CD4-positive, alpha-beta T cell treated with Interleukin-6 for 4 hours (primary cell): ENCODE data around the gene TTYH2.
A peak's percentile ranks its signal among the peaks of the same experiment; 100 is the strongest.
"Not testable (repeated sequence)": the region's sequence is repeated elsewhere in the genome, so short reads cannot be mapped to it uniquely, and the experiment has no call there.

Experiments
- DNase-seq: peaks from one replicate; pipeline ENCODE4 v3.0.0-alpha.2; 2020; ENCODE audit warnings: mixed read lengths

The TTYH2 gene

DNA sequence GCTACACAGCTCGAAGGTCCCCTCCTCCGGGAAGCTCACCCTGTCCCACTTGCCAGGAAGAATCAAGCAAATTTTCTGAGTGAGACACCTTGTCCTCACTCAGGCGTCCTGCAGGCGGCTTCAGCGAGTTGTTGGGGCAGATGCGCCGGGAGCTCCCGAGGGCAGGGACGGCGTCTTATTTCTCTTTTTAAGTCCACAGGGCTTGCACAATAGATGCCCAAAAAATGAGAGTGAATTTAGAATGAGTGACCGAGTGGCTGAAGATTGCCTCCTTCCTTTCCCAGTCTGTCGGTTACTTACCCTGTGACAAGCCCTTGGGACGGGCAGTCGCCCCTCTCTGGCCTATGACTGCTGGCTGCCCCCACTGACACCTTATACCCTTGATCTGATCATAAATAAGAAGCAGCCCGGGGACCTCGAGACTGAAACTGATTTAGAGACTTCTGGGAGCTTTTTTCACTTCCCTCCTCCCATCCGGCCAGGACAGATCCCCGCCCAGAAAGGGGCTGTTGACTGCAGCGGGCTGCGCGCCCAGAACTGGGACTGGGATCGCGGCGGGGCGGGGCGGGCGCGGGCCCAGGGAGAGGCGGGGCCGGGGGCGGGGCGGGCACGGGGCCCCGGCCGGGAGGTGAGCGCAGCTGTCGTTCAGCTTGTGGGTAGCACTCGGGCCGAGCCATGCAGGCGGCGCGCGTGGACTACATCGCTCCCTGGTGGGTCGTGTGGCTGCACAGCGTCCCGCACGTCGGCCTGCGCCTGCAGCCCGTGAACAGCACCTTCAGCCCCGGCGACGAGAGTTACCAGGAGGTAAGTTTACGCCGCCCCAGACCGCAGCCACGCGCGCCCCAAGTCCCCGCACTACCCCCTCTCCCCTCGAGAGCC is at the start of gene TTYH2:
TTYH2 (plus strand) TSS at position 659 of the 879 bp plus-strand sequence; CDS start at position 676, 17 bp downstream.
- peak; percentile 85 for DNase-seq

- no peak for DNase-seq
These were observed 49.5 kb upstream of the TTYH2 start for GRCh38 chr17:74163836-74164235.

GRCh38 chr17:74164446-74165045 is 48.8 kb upstream of the TTYH2 start:
- DNase-seq = no peak

DNA sequence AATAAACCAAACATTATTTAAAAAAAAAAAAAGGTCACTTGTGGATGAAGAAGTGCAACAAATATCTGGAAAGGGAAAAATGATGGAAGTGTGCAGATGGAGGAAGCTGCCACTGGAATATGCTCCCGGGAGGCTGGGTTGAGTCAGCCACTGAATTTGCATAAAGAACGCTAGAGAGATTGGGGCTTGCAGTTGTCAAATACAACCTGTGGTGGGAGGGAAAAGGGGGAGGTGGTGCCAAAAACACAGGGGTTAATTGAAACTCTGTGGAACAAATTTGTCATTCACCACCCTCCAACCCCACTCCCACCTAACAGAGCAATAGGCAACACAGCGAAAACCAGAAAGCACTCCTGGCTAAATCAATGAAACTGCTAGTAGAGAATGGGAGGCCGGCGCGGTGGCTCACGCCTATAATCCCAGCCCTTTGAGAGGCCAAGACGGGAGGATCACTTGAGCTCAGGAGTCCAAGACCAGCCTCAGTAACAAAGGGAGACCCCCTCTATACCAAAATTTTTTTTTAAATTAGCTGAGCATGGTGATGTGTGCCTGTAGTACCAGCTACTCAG is 47.5 kb upstream of the TTYH2 start:
- no peak for DNase-seq

- no peak for DNase-seq
These were observed 42.4 kb upstream of the TTYH2 start for GRCh38 chr17:74170924-74171323.

- no peak for DNase-seq
These were observed 40.7 kb upstream of the TTYH2 start for GRCh38 chr17:74172700-74173099.

- peak; percentile 30 for DNase-seq
These were observed 36.8 kb upstream of the TTYH2 start for GRCh38 chr17:74176546-74177001.

DNA sequence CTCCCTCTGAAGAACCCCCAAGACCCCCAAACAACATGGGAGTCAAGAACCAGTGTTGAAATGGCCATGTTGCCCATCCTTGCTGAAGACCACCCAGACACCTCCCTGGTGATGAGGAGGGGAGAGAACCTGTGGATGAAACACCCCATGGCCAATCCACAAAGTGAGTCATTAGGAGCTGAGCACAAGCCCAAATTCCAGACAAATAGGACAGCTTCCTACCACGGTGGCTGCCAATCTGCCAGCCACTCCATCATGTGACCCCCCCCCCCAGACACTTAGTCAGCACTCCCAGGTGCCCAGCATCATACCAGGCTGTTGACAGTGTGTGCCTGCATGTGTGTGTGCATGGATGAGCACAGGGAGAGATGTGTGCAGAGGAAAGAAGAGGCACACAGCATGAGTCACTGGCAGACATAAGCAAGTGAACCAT is 36.3 kb upstream of the TTYH2 start:
- DNase-seq = no peak

- DNase-seq = no peak
These were observed 33.8 kb upstream of the TTYH2 start for GRCh38 chr17:74179576-74179975.

DNA sequence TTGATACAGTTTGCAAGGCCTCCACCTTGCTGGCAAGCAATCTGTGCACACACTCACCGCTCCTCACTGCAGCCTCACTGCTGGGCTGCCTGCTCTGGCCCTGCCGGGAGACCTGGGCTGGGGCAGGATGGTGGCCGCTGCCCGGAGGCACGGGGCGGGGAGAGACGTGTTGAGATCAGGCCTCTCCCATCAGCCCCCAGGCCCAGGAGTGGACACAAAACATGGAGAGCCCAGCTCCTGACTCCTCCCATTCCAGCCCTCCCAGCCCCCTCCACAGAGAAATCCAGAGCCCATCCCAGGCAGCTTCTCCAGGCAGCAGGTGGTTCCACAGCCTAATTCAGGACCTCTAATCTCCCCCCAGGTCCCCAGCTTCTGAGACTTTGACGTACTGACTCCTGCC is 33.0 kb upstream of the TTYH2 start:
- DNase-seq = no peak

GRCh38 chr17:74181341-74181740 is 32.0 kb upstream of the TTYH2 start:
- DNase-seq = no peak

DNA sequence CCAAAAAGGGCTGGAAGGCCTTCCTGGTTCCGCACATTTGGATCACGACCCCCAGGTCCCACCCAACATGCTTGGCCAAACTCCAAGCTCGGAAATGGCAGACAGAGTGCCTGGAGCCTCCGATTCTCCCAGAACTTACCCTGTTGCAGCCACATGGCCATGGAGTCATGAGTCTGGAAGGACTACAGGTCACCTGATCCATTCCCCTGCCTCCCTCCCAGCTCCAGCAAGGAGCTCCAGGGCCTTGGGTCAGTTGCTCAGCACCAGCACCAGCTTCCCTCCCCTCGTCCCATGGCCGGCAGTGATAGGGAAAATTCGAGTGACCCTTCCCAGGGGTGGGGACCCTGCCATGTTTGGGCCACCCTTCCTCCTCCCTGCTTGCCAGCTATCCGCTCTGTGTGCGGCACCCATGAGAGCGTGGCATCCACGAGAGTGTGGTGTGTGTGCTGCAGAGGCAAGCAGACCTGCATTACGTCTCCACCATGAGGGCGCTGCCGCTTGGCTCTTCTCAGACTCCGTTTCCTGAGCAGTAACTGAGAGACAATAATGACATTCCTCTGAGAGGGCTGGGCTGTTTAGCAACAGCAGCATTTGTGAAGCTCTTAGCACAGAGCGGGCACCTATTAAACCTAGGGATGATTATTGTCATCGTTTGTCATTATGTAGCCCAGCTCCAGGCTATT is 31.2 kb upstream of the TTYH2 start:
- DNase-seq = no peak

DNA sequence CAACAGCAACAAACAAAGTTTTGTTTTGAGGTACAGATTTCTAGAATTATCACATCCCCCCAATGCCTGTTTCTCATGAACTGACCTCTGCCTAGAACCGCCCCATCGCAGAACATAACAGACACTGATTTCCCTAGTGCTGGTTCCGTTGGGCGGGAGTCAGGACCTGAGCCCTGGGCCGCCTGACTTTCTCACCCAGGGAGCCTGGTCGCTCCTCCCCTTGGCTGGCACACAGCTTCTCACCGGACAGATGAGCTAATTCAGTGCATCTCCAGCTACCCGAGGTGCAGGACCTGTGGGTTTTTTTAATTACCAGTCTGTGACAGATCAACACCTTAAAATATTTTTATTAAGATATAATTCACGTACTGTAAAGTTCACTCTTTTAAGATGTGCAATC is 30.0 kb upstream of the TTYH2 start:
- DNase-seq = no peak

GRCh38 chr17:74185571-74186185 is 27.7 kb upstream of the TTYH2 start:
- no peak for DNase-seq

DNA sequence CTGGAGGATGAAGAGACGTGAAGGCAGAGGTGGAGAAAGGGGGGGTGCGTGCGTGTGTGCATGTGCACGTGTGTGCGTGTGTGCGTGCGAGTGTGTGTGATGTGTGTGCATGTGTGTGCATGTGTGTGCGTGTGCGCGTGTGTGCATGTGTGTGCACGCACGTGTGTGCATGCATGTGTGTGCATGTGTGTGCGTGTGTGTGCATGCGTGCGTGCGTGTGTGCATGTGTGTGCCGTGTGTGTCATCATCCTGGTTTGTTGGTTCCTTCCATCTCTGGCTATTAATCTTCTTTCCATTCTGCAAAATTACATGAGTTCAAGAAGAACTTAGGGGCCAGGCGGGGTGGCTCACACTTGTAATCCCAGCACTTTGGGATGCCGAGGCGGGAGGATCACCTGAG is 26.9 kb upstream of the TTYH2 start:
- no peak for DNase-seq

- no peak for DNase-seq
These were observed 25.6 kb upstream of the TTYH2 start for GRCh38 chr17:74187761-74188160.

DNA sequence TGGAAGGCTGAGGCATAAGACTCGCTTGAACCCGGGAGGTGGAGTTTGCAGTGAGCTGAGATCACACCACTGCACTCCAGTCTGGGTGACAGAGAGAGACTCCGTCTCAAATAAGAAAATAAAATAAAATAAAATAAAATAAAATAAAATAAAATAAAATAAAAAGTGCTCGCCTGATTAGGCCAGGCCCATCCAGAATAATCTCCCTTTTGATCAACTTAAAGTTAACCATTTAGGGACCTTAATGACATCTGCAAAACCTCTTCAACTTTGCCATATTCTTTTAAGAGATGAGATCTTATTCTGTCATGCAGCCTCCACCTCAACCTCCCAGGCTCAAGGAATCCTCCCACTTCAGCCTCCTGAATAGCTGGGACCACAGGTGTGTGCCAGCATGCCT is 24.7 kb upstream of the TTYH2 start:
- not testable (repeated sequence) for DNase-seq

DNA sequence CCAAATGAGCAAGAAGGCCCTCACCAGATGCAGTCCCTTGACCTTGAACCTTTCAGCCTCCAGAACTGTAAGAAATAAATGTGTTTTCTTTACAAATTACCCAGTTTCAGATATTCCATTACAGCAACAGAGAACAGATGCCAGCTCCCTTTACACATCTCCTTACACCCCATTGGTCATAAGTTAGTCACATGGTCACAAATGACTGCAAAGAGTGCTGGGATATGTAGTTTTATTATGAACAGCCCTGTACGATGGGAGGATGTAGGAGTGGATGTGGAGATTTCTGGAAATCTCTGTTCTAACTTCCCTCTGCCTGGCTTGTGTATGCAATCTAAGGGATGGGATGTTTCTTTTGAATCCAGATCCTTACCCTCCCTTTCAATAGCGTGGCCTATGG is 23.2 kb upstream of the TTYH2 start:
- no peak for DNase-seq

DNA sequence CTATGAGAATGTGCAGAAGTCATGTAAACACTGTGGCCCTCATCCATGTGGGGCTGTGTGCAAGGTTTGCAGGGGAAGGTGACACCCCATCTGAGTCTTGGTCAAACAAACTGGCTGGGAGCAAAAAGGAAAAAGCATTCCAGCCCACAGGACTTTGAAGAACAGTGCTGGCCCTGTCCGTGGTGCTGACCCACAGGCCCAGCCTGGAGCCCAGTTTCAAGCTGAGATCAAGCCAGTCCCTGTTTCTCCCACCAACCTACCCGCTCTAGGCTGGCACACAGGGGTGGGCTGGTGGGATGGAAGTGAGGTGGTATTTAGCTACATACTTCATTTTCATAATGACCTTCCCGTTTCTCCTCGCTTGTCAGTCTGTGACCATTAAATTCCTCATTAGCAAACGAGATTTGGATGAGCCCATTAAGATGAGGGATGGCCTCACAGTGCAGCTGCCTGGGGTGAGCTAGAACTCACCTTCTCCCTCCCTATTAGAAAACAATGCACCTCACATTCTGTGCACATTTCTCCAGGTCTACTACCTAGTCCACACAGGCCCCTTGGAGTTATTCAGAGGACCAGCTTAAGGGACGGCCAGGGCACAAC is 22.5 kb upstream of the TTYH2 start:
- no peak for DNase-seq

GRCh38 chr17:74192950-74193781 is 20.2 kb upstream of the TTYH2 start:
- no peak for DNase-seq

DNA sequence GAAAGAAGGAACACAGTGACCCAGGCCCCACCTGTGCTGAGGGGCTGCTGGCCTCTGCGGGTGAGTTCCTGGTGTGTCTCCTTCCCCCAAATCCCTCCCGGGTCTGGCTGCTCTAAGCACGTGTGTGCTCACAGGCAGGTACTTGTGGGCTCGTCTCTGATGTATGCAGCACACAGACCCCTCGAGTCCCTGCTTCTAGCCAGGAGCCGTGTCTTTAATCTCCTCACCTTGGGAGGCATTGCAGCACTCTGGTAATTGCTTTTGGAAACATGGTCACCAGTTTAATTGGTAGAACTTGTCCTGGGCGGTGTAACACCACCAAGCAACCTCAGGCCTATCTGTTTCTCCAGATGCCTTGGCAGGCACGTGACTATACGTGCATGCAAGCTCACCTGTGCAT is 18.7 kb upstream of the TTYH2 start:
- no peak for DNase-seq
